Stimulated activated effector memory CD8-positive, alpha-beta T cell treated with anti-CD3 and anti-CD28 coated beads, Interleukin-12 subunit alpha, Interleukin-12 subunit beta, amount 100 ng/mL, for 72 hours (primary cell): ENCODE measurements around the gene LRRC51.
A peak's percentile ranks its signal among the peaks of the same experiment; 100 is the strongest.

Experiments used
- ATAC-seq: fragments of 150-1000 bp; cut with Tn5 transposase; 2 replicates; pipeline ENCODE4 v1.10.0; 2021
- DNase-seq, 2 donors: peaks; one replicate each; pipeline ENCODE4 v3.0.0; 2021 to 2022; ENCODE audit warnings: low spot score in 2 of 2
- H3K27ac Mint-ChIP-seq: one replicate; pipeline ENCODE4 v1.8.0; 2022; ENCODE audit warnings: mild to moderate bottlenecking, mixed read lengths
- H3K36me3 Mint-ChIP-seq: one replicate; pipeline ENCODE4 v1.8.0; 2022; ENCODE audit warnings: mild to moderate bottlenecking, mixed read lengths
- H3K4me1 Mint-ChIP-seq: one replicate; pipeline ENCODE4 v1.8.0; 2022; ENCODE audit warnings: mixed read lengths
- H3K4me3 Mint-ChIP-seq: one replicate; pipeline ENCODE4 v1.8.0; 2022; ENCODE audit warnings: mild to moderate bottlenecking, mixed read lengths
- H3K9me3 Mint-ChIP-seq: one replicate; pipeline ENCODE4 v1.8.0; 2022; ENCODE audit warnings: mixed read lengths

Gene LRRC51

DNA sequence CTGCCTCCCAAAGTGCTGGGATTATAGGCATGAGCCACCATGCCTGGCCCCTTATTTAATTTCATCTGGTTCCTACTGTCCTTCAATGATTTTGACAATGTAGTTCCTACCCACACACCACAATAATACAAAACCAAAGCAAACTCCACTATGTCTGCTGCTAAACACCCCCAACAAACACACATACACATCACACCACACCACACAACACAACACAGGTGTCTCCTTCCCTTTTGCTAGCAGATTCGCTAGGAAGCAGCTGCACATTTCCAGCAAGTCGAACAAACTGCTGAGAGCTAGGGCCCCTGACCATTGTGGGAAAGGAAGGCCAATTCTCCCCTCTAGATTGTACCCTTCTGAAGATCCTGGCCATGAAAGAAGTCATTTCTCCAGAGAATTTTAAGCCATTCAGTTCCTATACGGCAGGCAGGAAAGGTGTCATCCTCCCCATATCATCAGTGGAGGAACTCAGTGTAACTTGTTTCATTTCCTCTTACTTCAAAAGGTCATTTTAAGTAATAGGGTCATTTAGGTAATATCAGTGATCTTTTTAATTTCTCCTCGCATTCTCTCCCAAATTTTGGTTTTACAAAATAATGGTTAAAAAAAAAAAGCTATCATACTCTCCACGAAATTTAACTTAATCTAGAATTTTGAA, 18.8 kb upstream of the LRRC51 start:
- no peaks in the 10 kb centered on the region for H3K9me3 Mint-ChIP-seq
- ATAC-seq: no peak
- H3K4me3 Mint-ChIP-seq: no peak overlapping the region
- peaks cover 49% of the 10 kb centered on the region for H3K36me3 Mint-ChIP-seq
- no peaks in the 10 kb centered on the region for H3K4me1 Mint-ChIP-seq
- no peak for DNase-seq
- H3K27ac Mint-ChIP-seq: peak overlapping the region; percentile 7

DNA sequence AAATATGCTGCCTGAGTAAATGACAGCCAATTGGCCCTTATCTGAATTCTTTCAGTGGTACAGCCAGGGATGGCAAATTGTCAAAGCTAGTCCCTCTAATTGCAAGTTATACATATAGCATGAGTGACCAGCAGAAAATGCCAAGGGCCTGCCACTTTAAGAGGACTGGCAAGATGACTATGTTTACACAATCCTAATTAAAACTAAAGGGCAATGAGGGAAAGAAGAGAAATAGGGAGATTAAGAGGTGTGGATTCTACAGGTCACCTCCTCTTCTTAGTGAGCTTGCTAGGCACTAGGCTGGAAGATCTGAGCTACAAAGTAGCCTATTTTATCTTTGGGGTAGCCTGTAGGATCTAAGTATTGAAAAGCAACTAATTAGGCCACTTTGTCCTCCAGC, 13.8 kb upstream of the LRRC51 start:
- no peaks in the 10 kb centered on the region for H3K9me3 Mint-ChIP-seq
- H3K27ac Mint-ChIP-seq: no peak overlapping the region
- no peak overlapping the region for H3K4me3 Mint-ChIP-seq

DNA sequence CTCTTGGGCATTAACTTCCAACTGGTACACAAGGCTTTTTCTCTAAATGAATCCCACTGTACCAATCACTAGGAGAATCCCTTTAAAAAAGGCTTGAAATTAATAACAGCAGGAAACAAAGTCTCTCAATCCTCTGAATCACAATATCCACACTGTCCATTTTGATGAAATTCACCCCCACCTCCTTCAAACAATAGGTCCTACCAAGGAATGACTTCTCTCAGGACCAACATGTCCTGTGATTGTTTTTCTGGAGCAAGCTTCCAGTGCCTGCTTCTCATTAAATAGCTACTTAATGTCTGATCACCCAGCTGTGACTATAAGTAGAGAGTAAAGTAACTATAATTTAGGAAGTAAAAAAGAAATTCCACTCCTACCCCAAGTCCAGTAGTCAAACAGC, 13.4 kb upstream of the LRRC51 start:
- peaks cover 42% of the 10 kb centered on the region for H3K4me1 Mint-ChIP-seq
- H3K4me3 Mint-ChIP-seq: no peak overlapping the region
- no peaks in the 10 kb centered on the region for H3K9me3 Mint-ChIP-seq
- no peak for ATAC-seq
- peaks cover 52% of the 10 kb centered on the region for H3K36me3 Mint-ChIP-seq
- DNase-seq: no peak
- peak overlapping the region; percentile 50 for H3K27ac Mint-ChIP-seq

More for the DNA sequence above, 13.8 kb upstream of the LRRC51 start:
- ATAC-seq (no peak), DNase-seq (no peak)
- Mint-ChIP-seq H3K36me3 (peaks cover 57% of the 10 kb centered on the region), H3K4me1 (peaks cover 38% of the 10 kb centered on the region)

DNA sequence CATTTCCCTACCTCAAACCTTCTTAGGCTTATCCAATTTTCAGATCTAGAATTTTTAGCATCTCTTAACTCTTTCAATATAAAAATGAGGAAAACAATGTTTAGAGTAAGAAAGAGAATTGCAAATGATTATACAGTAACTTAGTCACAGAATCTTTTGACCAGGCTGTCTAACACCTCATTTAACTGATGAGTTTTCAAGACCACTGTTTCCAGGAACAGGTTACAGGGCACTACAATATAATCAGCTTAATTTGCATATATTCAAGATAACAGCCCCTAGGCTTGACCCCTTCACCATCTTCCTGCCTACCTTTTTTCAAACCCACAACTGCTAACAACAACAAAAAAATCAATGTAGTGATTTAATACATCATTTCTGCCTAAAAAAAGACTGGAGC, 13.0 kb upstream of the LRRC51 start:
- peak overlapping the region; percentile 50 for H3K27ac Mint-ChIP-seq
- DNase-seq (no peak), ATAC-seq (peak; percentile 65)
- peaks cover 46% of the 10 kb centered on the region for H3K4me1 Mint-ChIP-seq
- H3K9me3 Mint-ChIP-seq: no peaks in the 10 kb centered on the region
- H3K36me3 Mint-ChIP-seq: peaks cover 48% of the 10 kb centered on the region
- H3K4me3 Mint-ChIP-seq: no peak overlapping the region

DNA sequence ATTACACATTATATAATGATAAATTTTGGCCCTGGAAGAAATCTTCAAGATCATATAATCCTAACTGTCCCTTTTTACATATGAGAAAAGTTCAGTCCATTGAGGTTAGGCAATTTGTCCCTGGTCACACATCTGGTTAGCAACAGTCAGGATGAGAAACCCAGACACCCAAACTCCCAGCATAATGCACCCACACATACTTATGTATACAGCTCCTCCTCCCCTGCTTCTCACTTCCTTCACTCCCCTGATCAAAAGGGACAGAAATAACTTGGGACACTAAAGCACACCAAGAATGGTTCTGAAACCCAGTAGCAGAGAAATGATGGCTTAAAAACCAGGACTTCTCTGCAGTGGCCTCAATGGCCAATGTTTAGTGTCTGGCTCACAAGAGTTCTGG, 11.4 kb upstream of the LRRC51 start:
- peak overlapping the region; percentile 13 for H3K4me3 Mint-ChIP-seq
- no peak for DNase-seq
- peak overlapping the region; percentile 86 for H3K27ac Mint-ChIP-seq
- ATAC-seq: peak; percentile 67
- H3K36me3 Mint-ChIP-seq: peaks cover 37% of the 10 kb centered on the region
- H3K4me1 Mint-ChIP-seq: peaks cover 47% of the 10 kb centered on the region
- H3K9me3 Mint-ChIP-seq: no peaks in the 10 kb centered on the region

DNA sequence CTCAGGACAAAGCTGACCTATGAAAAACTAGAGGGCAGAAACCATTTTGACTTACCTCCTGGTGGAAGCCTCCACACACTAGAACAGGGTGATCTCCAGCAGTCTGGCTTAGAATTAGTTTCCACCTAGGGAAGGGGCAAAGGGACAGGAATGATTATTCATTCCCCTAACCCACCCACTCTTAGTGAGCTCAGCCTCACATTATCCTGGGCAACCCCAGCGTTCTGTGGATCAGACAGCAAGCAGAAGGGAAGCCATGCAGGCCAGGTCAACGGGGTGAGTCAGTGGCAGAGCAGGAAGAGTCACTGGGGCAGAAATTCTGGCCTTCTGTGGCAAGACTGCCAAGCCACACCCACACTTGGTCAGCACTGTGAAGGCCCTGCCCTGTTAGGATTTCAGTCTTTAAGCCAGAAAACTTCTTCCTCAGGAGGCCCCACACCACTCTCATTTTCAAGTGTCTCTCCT, 10.8 kb upstream of the LRRC51 start:
- Mint-ChIP-seq H3K4me1 (peaks cover 47% of the 10 kb centered on the region), H3K27ac (peak overlapping the region; percentile 86), H3K9me3 (no peaks in the 10 kb centered on the region), H3K4me3 (peak overlapping the region; percentile 13), H3K36me3 (peaks cover 38% of the 10 kb centered on the region)
- ATAC-seq: peak; percentile 74
- DNase-seq: no peak

DNA sequence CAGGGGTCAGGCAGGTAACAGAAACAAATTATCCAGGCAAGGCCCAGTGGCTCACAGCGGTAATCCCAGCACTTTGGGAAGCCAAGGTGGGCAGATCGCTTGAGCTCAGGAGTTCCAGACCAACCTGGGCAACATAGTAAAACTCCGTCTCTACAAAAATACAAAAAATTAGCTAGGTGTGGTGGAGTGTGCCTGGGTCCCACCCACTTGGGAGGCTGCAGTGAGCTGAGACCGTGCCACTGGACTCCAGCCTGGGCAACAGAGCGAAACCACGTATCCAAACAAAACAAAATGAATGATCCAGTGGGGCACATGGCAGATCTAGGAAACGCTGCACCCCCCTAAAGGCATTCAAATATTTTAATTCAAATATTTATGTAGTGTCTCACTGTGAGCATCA, 10.2 kb upstream of the LRRC51 start:
- no peak for ATAC-seq
- Mint-ChIP-seq H3K36me3 (peaks cover 41% of the 10 kb centered on the region), H3K4me1 (peaks cover 47% of the 10 kb centered on the region), H3K27ac (peak overlapping the region; percentile 86), H3K4me3 (peak overlapping the region; percentile 13), H3K9me3 (no peaks in the 10 kb centered on the region)
- no peak for DNase-seq

DNA sequence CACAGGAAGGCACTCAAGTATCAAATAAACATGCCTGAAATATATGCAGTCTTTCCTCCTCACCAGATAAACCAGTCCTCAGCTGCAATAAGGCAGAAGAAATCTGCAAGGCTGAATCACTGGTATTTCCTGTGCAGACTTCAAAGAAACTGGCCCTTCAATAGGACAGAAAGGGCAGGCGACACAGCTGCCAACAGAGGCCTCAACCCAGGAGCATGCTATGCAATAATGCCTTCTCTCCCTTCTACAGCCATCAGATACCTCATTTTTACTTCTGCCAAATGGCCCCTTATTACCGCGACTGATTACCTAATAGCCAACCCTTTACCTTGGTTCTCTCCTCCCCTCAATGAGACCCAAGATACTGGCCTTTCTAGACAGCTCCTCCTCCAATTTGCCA, 8.3 kb upstream of the LRRC51 start:
- Mint-ChIP-seq H3K9me3 (no peaks in the 10 kb centered on the region), H3K27ac (no peak overlapping the region), H3K4me3 (no peak overlapping the region), H3K4me1 (peaks cover 51% of the 10 kb centered on the region), H3K36me3 (peaks cover 48% of the 10 kb centered on the region)
- DNase-seq: no peak
- ATAC-seq: peak; percentile 49

DNA sequence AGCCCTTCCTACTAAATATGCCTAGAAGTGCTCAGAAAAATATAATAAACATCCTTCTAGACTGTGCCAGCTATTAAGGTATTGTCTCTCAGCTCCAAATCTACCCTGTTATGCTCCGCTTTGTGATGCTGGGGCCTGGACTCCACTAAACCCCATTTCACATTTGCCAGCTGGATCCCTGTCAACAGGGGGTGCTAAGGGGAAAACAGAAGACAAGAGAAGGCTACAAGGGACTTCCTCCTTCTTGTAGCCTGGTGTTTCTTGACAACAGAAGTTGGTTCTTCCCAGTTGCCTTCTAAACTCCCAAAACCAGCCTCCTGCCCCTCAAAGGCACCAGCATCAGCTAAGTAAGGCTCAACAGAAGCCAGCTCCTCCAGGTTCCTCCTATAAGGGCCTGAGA, 5.5 kb upstream of the LRRC51 start:
- peaks cover 34% of the 10 kb centered on the region for H3K4me1 Mint-ChIP-seq
- no peak for ATAC-seq

DNA sequence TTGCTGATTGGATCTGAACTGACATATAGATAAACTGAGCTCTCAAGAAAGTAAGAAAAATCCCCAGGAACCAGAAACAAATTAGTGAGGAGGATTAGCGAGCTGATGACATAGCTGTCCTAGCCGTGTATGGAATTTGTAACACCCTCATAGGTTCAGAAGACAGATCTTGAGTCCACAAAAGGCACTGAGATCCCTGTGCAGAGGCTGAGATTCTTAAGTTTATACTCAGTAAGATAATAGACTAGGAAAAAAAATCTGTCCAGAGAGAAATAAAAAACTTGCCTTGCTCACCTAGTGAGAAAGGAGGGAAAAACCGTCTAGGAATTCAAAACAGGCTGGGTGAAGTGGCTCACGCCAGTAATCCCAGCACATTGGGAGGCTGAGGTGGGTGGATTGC, 4.9 kb upstream of the LRRC51 start:
- H3K9me3 Mint-ChIP-seq: no peaks in the 10 kb centered on the region
- no peak overlapping the region for H3K4me3 Mint-ChIP-seq
- ATAC-seq (no peak), DNase-seq (no peak)
- H3K27ac Mint-ChIP-seq: no peak overlapping the region
- H3K36me3 Mint-ChIP-seq: peaks cover 35% of the 10 kb centered on the region
- H3K4me1 Mint-ChIP-seq: peaks cover 36% of the 10 kb centered on the region

More for the DNA sequence above, 5.5 kb upstream of the LRRC51 start:
- peaks cover 29% of the 10 kb centered on the region for H3K36me3 Mint-ChIP-seq
- H3K9me3 Mint-ChIP-seq: no peaks in the 10 kb centered on the region
- no peak for DNase-seq
- no peak overlapping the region for H3K4me3 Mint-ChIP-seq
- H3K27ac Mint-ChIP-seq: no peak overlapping the region

DNA sequence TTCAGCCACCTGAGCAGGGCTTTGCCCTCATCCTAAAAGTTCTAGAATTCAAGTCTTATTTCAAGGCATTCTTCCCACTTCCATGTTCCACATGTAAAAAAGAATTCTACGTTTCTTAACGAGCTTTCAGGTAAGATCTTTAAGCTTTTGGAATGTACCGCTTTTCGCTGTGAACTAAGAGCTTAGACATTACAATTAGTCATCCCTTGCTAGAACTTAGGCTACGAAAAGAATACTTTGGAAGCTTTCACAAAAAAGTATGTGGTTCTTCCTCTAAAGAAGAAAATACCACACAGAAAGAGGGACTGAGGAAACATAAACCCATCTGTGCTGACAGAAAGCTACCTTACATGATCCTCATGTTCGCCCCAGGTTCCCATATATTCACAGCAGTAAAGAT, 2.2 kb upstream of the LRRC51 start:
- peaks cover 42% of the 10 kb centered on the region for H3K4me1 Mint-ChIP-seq
- H3K27ac Mint-ChIP-seq: no peak overlapping the region

DNA sequence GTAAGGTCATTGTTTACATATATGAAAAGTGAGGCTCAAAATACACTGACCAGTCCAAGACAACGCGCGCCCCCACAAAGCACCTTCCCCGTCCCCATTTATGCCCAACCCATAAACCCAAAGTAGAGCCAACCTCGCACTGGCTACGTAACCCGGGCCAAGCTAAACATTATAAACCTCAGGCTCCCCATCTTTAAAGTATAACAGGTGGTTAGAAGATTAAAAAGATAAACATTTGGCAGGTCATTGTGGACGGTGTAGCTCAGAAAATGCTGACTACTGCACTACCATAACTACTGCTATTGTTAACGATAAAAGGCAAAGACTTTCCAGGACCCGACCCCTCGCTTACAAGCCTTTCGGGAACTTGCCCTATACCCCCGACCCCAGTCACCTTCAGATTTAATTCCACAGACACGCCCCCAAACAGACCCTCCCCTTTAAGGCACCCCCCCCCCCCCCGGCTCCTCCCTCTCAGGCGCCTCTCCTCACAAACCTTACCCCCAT, 778 bp upstream of the LRRC51 start:
- DNase-seq (no peak), ATAC-seq (no peak)
- Mint-ChIP-seq H3K27ac (peak overlapping the region; percentile 97), H3K4me3 (peak overlapping the region; percentile 98), H3K9me3 (no peaks in the 10 kb centered on the region), H3K36me3 (peaks cover 29% of the 10 kb centered on the region), H3K4me1 (peaks cover 42% of the 10 kb centered on the region)

More for the DNA sequence above, 2.2 kb upstream of the LRRC51 start:
- H3K36me3 Mint-ChIP-seq: peaks cover 38% of the 10 kb centered on the region
- DNase-seq: no peak
- H3K4me3 Mint-ChIP-seq: peak overlapping the region; percentile 98
- no peaks in the 10 kb centered on the region for H3K9me3 Mint-ChIP-seq
- no peak for ATAC-seq

DNA sequence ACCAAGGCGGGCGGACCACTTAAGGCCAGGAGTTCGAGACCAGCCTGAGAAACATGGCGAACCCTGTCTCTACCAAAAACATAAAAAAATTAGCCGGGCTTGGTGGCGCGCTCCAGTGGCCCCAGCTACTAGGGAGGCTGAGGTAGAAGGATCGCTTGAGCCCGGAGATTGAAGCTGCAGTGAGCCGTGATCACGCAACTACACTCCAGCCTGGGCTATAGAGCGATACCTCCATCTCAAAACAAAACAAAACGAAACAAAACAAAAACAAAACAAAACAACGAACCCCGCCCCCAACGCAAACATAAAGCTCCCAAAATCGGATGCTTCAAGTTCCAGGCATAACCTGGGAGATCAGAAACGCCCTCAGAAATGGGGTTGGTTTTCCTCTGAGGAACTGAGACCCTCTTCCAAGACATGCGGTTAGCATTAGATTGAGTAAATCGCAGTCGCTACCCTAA, 564 bp downstream of the LRRC51 start:
- ATAC-seq: no peak
- no peak for DNase-seq
- H3K4me1 Mint-ChIP-seq: peaks cover 49% of the 10 kb centered on the region

DNA sequence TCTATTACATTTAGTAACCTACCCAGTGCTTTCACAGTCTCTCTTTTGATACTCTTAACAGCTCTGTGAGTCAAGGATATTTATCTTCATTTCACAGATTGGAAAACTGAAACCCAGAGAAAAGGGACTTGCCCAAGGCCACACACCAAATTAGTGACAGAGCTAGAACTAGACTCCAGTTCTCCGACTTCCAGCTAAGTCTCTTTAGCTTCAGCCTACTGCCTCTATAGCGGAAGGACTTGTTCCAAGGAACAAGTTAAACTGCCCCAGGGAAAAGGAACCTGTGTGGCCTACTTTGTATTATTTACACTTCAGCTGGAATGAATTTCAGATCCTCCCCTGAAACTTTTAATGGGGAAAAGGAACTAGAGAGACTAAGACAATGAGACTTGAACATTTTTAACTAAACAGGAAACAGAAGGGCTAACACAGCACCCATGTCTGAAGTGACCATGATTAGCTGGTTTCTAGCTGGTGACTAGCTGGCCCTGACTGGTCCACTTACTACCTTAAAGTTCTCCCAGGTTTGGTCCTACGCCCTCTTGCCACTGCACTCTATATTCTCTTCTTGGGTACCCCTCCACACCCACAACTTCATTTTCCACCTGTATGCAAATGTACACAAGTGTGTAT, 1.3 kb downstream of the LRRC51 start:
- no peak for DNase-seq
- ATAC-seq: no peak
- Mint-ChIP-seq H3K27ac (peak overlapping the region; percentile 97), H3K4me1 (peaks cover 47% of the 10 kb centered on the region), H3K9me3 (no peaks in the 10 kb centered on the region), H3K4me3 (peak overlapping the region; percentile 98), H3K36me3 (peaks cover 15% of the 10 kb centered on the region)

More for the DNA sequence above, 564 bp downstream of the LRRC51 start:
- H3K4me3 Mint-ChIP-seq: peak overlapping the region; percentile 98
- H3K36me3 Mint-ChIP-seq: peaks cover 19% of the 10 kb centered on the region
- no peaks in the 10 kb centered on the region for H3K9me3 Mint-ChIP-seq
- peak overlapping the region; percentile 97 for H3K27ac Mint-ChIP-seq

DNA sequence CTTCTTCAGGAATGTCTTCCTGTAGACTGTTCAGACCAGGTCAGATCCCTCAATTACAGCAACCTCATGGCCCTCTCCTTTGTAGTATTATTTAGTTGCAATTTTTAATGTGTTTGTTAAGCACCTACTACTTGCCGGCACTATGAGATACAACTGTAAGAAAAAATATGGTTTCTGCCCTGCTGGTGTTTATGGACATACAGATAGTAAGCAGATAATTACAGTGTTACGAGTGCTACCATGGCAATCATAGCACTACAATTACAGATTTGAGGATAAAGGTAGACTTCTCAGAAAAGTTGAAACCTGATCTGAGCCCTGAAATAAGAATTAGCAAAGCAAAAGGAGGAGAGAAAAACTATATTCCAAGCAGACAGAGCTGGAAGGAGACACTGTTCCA, 2.8 kb downstream of the LRRC51 start:
- DNase-seq (no peak), ATAC-seq (no peak)
- Mint-ChIP-seq H3K4me1 (peaks cover 42% of the 10 kb centered on the region), H3K36me3 (peaks cover 15% of the 10 kb centered on the region), H3K27ac (no peak overlapping the region), H3K9me3 (no peaks in the 10 kb centered on the region), H3K4me3 (no peak overlapping the region)

DNA sequence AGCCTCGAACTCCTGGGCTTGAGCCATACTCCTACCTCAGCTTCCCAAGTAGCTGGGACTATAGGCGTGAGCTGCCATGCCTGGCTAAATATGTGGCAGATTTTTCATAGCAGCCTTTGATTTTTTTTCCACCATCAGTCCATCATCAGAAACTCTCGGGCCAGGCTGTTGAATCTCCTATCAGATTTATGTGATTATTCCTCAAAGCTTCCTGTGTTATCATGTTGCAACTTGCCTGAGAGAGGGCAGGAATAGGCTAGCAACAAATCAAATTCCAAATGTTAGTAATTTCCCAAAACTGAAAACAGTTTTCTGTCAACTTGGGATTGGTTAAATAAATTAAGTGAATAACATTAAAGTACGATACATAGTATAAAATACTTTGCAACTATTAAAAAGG, 3.4 kb downstream of the LRRC51 start:
- DNase-seq: no peak
- ATAC-seq: no peak
- H3K4me3 Mint-ChIP-seq: no peak overlapping the region
- H3K36me3 Mint-ChIP-seq: peaks cover 15% of the 10 kb centered on the region
- H3K4me1 Mint-ChIP-seq: peaks cover 36% of the 10 kb centered on the region
- no peaks in the 10 kb centered on the region for H3K9me3 Mint-ChIP-seq
- H3K27ac Mint-ChIP-seq: no peak overlapping the region
